Glomerular endothelial cell (primary cell): ENCODE results near the gene NEFH. TPM values are rescaled to one million over a fixed set of nuclear protein-coding genes. Genes with fewer than 3 reads are reported as not detected.
"Not testable (repeated sequence)": the region's sequence is repeated elsewhere in the genome, so short reads cannot be mapped to it uniquely, and the experiment has no call there.

Experiments used
- DNase-seq: peaks from one replicate; pipeline ENCODE4 v3.0.0-alpha.2; 2011; ENCODE audit warnings: low read depth, low spot score; ENCODE audit errors: extremely low read depth
- total RNA-seq: library from RNA; depleted of rRNA; stranded (reverse); fragments of >200 nt; gene quantifications from 2 replicates; pipeline ENCODE4 v1.2.3, GENCODE V29; 2015

NEFH gene, protein sequence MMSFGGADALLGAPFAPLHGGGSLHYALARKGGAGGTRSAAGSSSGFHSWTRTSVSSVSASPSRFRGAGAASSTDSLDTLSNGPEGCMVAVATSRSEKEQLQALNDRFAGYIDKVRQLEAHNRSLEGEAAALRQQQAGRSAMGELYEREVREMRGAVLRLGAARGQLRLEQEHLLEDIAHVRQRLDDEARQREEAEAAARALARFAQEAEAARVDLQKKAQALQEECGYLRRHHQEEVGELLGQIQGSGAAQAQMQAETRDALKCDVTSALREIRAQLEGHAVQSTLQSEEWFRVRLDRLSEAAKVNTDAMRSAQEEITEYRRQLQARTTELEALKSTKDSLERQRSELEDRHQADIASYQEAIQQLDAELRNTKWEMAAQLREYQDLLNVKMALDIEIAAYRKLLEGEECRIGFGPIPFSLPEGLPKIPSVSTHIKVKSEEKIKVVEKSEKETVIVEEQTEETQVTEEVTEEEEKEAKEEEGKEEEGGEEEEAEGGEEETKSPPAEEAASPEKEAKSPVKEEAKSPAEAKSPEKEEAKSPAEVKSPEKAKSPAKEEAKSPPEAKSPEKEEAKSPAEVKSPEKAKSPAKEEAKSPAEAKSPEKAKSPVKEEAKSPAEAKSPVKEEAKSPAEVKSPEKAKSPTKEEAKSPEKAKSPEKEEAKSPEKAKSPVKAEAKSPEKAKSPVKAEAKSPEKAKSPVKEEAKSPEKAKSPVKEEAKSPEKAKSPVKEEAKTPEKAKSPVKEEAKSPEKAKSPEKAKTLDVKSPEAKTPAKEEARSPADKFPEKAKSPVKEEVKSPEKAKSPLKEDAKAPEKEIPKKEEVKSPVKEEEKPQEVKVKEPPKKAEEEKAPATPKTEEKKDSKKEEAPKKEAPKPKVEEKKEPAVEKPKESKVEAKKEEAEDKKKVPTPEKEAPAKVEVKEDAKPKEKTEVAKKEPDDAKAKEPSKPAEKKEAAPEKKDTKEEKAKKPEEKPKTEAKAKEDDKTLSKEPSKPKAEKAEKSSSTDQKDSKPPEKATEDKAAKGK
- 1.8 and 2.2 TPM in 2 replicates for total RNA-seq

DNA sequence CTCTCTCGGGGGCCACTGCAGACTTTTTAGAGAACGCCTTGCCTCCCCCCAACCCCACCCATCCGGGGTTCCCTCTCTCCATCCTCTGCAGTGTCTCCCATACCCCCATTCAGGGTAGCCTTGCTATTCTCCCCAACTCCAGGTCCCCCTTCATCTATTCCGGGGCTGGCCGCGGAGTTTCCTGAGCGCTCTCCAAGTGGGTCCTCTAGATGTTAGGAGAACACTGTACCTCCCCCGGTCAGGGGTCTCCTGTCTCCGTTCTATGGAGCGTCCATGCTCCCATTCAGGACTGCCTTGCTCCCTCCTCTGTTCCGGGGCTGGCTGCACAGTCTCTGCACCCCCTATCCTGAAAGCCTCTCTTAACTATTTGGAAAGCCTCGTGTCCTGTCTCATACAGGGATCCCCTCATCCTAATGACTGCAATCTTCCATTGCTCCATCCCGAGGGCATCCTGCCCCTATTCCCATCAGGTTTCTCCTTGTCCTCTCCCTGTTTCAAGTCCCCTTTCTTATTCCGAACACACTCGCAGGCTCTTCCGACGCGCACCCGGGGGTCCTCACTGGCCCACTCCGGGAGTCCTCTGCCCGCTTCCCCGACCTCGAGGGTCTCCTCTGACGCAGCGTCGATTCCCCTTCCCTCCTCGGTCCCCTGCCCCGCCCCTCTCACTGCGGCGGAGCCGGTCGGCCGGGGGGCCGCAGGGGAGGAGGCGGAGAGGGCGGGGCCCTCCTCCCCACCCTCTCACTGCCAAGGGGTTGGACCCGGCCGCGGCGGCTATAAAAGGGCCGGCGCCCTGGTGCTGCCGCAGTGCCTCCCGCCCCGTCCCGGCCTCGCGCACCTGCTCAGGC is at the start of gene NEFH:
TSS of gene NEFH (plus strand) at position 802 of the 845 bp plus-strand sequence. CDS start 45 bp downstream, outside the sequence.
- DNase-seq, result no peak

DNA sequence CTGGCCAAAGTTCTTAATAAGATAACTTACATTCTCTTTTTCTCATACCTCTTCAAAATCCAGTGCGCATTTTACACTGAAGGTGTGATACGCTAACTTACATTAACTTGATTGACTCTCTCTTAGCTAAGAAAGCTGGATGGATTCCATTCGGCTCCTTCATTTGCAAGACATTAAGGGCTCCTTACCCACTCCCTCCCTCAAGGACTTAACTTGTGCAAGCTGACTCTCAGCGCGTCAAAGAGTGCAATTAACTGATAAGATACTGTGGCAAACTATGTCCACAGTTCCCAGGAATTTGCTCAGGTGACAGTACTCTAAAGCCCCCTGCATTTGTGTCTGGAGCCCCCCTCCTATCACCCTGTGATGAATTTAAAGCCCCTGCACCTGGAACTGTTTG is 48.0 kb upstream of the NEFH start:
- DNase-seq, result no peak

DNA sequence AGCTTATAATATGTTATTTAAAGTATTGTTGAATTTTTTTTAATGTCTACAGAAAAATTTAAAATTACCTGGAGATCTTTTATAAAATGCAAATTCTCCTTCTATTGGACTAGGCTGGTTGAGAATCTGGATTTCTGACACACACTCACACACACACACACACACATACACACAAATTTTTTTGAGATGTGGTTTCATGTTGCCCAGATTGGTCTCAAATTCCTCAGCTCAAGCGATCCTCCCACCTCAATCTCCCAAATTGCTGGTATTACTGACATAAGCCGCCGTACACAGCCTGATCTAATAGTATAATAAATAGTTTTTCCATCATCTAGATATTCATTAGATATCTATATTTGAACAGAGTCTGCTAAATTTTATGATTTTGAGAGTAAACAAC is 46.2 kb upstream of the NEFH start:
- no peak for DNase-seq

DNA sequence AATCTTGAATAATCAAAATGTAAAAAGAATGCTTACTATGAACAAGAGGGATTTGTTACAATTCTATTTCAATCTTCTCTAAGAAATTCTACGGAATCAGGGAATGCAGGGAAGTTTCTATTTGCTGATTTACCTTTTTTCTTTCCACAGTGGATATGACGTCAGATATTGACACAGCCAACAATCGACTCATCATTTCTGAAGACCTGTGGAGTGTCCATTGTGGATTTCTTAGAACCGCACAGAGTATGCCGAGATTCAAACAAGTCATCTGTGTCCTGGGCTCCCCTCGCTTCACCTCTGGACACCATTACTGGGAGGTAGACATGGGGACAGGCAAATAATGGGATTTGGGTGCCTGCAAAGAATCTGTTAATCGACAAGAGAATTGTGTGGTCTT is 45.7 kb upstream of the NEFH start:
- no peak for DNase-seq

DNA sequence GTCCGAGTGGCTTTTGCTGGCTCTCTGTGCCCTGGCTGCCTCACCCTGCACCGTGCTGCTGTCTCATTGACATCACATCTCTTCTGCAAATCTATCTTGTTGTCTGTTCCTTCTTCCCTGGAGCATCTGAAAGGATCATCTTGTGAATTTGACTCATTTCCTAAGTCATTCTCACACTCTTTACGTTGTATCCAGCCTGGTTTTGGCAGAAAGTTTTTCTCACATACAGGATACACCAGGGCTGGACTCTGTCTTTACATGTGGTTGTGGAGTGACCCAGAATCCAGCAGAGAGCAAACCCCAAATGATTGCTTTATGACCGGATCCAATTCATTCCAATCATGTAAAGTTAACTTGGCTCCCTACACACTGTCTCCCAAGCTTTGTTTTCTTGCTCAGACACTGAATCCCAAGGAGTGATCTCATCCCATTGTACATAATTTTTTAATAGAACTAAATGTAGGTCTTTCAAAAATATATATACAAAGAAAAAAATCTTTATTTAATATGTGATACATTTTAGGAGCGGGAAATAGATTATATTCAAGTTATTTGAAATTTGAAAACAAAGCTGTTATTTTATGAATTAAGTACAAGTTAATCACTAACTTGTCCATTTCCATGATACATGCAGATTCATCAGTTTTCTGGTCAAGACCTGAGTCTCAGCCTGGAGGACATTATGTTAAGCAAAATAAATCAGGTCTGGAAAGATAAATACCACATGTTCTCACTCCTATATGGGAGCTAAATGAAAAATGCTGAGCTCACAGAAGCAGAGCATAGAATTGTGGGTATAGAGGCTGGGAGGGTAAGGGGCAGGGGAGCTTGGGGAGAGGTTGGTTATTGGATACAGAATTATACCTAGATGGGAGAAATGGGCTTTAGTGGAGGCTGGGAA is 44.5 kb upstream of the NEFH start:
- no peak for DNase-seq

DNA sequence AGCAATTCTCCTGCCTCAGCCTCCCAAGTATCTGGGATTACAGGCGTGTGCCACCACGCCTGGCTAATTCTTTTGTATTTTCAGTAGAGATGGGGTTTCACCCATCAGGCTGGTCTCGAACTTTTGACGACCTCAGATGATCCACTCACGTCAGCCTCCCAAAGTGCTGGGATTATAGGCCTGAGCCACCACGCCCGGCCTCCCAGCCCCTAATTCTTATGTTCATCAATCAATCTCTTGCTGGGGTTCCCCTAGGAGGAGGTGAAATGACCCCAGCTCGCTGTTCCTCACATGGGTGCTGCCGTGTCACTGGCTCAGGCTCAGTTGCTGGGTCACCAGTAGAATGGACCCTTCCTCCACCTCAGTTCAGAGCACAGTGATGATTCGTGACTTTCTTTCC is 41.7 kb upstream of the NEFH start, which contains the start of gene RFPL1:
TSS of gene RFPL1 (plus strand) at position 301 of the 400 bp plus-strand sequence.
- DNase-seq, result not testable (repeated sequence)

DNA sequence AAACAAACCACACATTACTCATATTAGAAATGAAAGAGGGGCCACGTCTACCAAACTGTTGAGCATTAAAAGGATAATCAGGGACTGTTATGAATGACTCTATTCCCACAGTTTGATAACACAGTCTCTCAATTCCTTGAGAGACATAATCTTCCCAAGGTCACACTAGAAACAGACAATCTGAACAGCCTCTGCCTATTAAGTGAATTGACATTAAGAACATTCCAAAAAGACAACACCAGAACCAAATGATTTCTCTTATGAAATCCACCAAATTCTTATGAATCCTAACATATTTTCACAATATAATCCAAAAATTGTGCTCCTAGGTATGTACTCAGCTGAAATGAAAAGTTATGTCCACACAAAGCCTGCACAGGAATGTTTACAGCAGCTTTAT is 37.0 kb upstream of the NEFH start:
- DNase-seq, result no peak

DNA sequence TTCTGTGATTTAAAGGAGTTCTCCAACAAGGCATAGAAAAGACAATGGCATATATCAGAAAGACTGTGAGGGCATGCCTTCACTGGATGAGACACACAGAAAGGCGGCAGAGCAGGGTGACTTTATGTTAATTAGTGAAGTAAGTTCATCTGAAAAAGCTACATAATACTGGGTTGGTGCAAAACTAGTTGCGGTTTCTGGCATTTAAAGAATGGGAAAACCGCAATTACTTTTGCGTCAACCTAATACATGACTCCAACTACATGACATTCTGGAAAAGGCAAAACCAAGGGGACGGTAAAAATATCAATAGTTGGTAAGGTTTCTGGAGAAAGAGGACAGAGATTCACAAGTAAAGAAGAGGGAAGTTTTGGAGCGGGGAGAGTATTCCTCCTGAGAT is 36.6 kb upstream of the NEFH start:
- DNase-seq, result no peak

DNA sequence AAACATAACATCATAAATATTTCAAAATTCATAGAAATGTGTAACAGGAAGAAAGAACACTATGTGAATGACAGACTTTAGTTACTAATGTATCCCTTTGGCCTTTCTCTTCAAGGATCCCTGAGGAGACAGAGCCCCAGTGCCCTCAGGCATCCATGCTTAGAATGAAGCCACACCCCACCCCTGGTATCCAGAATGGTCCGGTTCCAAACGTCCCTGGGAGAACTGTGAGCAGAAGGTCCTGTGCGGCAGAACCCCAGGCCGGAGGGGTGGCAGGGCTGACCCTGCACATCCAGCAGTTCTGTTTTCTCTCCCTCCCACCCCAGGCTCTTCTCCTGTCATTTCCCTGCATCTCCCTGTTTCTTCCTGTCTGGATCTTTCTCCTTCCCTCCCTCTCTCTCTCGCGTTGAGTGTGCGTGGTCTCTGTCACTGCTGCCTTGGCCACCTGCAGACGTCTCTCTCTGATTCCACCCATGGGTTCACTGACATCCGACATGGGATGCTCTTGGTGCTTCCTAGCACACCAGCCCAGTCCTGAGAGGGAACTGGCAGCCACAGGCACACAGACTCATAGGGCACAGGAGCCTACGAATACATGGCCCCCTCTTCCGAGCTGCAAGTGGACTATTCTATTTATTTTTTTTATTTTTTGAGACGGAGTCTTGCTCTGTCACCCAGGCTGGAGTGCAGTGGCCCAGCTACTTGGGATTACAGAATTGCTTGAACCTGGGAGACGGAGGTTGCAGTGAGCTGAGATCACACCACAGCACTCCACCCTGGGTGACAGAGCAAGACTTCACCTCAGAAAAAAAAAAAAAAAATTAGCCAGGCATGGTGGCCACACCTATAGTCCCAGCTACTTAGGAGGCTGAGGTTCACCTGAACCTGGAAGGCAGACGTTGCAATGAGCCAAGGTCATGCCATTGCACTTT is 35.9 kb upstream of the NEFH start:
- DNase-seq, result no peak

DNA sequence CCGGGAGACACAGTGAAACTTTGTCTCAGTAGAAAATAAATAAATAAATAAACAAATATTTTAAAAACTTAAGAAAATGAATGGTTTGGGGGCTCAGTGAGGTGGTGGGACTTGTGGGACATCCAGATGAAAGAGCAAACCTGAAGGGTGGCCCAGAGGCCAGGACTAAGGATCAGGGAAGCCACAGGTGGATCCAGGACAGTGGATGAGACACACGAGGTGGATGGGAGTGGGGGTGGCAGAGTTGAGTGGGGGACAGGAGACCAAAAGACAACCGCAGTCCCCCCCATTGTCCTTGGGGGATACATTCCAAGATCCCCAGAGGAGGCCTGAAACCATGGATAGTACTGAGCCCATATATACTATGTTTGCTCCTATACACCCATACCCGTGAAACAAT is 34.5 kb upstream of the NEFH start:
- no peak for DNase-seq

DNA sequence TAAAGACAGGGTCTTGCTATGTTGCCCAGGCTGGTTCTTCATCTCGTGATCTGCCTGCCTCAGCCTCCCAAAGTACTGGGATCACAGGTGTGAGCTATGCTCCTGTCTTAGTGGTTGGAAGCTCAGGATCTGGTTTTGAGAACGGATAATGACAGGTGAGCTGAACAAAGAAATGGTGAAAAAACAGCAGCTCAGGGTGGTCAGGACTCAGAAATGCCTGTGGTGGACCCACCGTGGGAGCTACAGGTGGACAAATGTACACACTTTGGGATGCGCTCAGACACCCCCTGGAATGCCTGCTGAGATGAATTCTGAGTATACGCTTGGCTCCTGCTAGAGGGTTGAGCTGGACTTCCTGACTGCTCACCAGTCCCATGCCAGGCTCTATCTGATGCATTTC is 32.1 kb upstream of the NEFH start:
- DNase-seq, result no peak

DNA sequence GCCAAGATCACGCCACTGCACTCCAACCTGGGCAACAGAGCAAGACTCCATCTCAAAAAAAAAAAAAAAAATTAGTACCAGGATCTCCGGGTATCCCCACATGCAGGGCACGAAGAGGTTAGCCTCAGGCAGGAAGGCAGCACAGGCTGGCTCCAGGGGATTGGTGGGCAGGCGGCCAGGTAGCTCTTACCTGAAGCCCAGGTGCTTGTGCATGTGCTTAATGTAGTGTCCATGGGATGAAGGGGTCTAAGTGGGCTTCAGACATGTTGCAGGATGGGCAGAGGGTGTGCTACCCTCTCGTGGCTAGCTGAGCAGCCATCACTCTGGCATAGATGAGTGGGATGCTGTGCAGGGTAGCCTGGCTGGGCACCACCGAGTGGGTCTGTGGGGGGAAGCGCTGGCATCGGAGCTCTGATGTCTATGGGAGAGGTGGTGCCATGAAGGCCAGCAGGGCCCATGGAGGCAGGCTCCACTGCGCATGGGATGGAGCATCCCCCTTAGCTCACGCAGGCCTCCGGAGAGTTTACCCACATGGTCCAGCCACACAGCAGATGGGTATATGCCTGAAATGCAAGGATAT is 30.6 kb upstream of the NEFH start:
- no peak for DNase-seq

DNA sequence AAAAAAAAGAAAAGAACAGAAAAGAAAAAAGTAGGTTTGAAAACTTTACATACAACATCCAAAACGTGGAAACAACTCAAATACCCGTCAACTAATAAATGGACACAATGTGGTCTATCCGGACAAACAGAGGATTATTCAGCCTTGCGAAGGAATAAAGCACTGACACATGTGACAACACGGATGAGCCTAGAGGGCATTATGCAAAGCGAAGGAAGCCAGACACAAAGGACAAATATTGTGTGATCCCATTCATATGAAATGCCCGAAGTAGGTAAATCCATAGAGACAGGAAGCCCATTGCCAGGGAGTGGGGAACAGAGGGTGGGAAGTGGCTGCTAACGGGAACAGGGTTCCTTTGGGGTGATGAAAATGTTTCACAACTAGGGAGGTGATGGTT is 29.8 kb upstream of the NEFH start:
- DNase-seq, result no peak

DNA sequence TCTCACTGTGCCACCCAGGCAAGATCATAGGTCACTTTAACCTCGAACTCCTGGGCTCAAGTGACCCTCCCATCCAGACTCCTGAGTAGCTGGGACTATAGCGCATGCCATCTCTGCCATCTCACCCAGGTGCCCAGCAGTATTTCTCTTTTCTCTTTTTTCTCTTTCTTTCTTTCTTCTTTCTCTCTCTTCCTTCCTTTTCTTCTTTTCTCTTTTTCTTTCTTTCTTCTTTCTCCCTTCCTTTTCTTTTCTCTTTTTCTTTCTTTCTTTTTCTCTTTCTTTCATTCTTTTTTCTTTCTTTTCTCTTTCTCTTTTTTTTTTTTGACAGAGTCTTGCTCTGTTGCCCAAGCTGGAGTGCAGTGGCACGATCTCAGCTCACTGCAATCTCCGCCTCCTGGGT is 28.2 kb upstream of the NEFH start:
- DNase-seq, result no peak

DNA sequence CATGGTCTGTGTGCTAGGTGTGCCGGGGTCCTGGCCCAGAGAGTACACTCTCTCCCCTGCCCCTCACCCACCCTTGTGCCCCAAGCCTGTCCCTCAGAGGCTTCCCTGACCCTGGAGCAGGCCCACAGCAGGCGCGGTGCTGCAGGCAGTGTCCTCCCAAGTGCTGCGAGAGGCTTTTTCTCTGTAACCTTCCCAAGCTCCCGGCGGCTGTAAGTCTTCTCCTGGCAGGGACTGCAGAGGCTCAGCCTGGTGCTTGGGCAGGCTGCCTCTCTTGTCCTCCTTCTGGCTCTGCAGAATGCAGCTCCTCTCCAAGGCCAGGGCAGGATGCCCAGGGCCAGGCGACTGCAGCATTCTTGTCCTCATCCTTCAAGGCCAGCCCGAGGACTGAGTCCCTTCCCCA is 25.7 kb upstream of the NEFH start:
- DNase-seq, result no peak

DNA sequence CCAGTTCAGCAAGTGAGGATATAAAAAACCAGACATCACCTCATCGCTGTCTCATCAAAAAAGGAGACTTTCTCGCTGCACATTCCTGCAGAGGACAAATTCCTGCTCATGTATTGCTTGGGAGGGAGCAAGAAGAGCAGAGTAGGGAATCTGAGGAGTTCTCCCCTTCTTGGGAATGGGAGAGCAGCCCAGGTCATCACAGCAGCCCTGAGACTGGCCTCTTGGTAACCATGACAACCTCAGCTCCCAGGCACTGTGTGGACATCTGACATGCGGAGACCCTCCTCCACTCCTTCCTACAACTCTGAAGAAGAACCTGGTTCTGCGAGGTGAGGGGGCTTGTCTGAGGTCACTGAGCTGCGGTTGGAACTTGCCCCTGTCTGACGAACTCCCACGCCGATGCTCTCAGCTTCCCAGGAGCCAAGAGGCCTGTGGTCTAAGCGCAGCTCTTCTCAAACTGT is 23.8 kb upstream of the NEFH start:
- no peak for DNase-seq

DNA sequence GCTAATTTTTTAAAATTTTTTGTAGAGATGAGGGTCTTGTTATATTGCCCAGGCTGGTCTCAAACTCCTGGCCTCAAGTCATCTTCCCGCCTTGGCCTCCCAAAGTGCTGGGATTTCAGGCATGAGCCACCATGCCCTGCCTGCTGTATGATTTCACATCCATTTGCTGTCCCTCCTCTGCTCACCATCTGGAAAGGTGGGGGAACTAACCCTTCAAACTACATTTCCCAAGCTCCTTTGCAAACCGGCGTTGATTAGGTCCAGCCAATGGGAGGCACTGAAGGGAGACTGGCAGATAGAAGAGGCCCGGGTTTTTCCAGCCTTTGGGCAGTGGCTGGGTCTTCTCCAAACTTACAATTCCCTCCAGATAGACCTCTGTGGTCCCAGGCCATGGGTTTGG is 22.3 kb upstream of the NEFH start:
- DNase-seq, result no peak

DNA sequence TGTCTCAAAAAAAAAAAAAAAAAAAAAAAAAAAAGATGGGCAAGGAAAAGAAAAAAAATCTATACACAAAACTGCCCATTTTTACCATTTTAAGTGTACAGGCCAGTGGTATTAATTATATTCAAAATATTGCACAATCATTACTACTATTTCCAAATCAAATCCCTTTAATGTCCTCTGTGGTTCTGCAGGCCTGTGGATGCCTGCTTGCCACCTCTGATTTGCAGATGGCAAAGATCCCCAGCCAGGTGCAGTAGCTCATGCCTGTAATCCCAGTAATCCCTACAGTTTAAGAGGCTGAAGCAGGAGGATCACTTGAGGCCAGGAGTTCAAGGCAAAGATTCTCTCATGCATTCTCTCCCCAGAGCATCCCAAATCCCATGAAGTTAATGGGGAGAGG is 21.5 kb upstream of the NEFH start:
- DNase-seq, result no peak
